Activated T-cell treated with anti-CD3 and anti-CD28 coated beads for 48 hours (primary cell): ENCODE results near the gene CLMN.
"Not testable (repeated sequence)": the region's sequence is repeated elsewhere in the genome, so short reads cannot be mapped to it uniquely, and the experiment has no call there.

Experiments used
- DNase-seq: peaks from one replicate; pipeline ENCODE4 v3.0.0-alpha.2; 2020; ENCODE audit warnings: low read depth

Gene CLMN

DNA sequence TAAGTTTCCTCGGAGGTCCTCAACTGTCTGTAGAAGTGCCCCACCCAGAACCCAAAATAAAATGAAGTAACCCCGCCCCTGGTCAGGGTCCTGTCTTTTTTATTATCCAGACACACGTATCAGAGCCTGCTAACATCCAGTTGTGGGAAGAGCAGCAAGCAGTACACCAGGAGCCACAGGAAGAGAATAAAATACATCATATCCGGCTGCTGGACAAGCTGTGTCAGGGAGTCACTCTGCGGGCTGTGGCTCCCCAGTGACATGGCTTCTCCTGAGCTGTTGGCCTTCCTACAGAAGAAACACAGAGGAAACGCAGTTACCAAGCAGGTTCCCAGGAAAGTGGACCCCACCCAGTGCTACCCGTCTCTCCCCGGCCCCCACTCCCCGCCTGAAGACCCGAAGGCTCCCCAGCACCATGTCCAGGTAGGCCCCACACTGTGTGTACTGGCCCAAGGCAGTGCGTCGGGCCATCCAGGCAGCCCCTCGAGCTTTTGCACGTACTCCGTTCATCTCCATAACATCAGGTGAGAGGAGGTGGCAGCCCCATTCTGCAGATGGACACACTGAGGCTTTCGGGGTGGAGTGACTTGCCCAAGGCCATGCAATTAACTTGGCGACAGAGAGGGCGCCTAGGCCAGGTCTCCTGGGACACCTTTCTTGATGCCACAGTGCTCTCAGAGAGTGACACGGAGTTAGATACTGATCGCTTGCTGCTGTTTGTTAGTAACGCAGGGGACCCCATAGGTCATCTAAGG is 128.1 kb downstream of the CLMN start:
- no peak for DNase-seq

DNA sequence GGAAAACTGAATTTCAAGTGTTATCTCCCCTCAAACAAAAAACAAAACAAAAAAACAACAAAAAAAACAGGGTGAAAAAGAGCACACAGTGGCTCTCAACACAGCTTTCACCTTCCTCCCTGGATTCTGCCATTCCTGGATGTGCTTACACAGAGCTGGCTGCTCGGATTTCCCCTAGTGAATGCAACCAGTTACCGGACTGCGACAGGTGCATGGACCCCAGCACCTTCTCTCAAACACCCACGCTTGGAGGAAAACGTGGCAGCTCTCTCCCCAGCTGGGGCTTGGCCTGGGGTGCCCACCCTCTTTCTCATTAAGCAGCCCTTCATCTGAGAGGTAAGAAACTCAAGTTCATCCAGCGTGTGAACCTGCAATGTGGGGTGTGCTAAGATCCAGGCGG is 128.9 kb downstream of the CLMN start:
- no peak for DNase-seq

DNA sequence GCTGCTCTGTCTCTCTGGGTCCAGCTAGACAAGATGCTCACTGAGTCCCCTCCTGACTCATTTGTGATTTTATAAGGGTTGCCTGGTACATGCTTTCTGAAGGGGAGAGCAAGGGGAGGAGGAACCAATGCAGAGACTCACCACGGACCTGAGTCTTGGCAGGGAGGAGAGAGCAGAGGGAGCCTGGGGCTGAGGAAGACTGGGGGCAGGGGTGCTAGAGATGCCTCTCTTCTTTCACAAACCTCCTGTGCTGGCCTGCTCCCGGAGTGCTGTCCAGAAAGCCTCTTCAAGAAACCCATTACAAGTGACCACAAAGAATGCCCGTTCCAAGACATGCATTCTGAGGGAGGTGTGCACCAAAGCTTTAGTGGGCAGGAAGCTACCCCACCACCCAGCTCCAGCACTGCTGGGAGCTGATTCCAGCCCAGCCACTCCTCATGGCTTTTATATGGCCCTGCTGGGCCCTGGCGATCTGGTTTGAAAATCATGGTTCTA is 129.3 kb downstream of the CLMN start:
- no peak for DNase-seq

DNA sequence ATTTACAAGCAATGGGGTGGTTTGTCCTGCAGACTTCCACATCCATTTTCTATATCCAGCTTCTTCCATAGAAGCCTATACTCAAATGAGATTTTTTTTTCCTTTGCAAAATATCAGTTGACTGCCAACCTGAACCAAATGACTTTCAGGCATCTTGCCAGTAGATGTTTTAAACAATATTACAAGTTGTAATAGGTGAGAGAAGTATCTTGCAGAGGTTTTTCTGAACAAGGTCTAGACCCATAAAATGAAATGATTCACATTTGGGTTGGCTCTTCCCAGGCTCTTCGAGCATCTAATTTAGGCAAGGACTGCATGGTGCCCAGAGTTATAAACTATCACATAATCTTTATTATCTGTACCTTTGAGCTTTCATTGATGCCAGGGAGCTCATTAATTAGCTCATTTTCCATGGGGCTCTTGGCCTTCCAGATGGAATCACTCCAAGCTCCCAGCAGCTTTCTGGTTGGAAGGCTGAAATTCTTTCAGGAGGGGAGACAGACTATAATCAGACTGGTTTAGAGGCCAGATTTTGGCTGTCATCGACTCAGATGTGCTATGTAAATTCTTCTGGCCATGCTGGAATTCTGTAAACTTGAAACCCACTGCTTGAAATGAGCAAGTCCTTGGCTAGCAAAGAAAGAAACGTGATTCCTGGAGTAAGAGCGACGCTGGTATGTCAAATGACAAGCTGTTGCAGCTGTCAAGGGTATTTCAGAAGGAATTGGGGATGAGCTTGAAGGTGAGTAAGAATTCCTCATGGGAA is 130.2 kb downstream of the CLMN start:
- no peak for DNase-seq

DNA sequence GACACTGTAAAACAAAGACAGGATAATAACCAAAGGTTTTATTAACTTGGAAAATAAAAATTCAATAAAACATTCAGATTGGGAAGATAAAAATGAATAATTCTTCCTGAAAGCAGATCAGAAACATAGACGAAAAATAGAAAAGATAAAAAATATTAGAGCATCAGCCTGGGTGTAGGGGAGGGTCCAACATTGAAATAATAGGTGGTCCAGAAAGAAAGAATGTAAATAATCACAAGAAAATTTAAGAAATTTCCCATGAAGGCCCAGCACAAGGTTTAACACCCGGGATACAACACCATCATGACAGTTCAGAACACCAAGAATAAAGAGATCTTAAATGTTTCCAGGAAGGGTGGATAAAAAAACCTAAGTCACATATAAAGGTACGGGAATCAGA is 131.3 kb downstream of the CLMN start:
- no peak for DNase-seq

DNA sequence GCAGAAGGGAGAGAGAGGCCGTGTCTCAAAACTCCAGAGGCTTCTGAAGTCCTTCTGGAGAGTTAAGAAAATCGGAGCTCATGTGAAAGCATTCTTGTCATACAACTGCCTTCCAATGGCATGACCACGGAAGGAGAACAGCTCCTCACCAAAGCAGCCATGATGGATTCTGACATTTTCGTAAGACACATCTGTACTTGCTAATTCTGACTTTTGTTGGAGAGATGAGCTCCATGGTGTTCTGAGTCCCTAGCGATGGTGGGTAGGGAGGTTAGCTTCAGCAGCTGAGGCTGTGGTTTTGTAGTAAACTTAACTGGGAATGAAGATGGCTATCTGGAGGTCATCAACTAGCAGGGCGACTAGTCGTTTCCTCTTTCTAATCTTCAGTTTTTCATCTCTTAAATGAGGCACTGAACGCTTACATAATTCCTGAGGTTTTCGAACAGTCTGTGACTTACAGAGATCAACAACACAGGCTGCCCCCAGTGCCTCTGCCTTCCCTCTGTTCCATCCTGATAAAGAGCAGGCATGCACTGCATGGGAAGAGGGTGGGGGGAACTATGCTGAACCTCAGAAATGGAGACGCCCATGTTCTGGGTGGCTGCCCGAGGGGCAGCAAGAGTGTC is 133.8 kb downstream of the CLMN start:
- DNase-seq, result no peak

DNA sequence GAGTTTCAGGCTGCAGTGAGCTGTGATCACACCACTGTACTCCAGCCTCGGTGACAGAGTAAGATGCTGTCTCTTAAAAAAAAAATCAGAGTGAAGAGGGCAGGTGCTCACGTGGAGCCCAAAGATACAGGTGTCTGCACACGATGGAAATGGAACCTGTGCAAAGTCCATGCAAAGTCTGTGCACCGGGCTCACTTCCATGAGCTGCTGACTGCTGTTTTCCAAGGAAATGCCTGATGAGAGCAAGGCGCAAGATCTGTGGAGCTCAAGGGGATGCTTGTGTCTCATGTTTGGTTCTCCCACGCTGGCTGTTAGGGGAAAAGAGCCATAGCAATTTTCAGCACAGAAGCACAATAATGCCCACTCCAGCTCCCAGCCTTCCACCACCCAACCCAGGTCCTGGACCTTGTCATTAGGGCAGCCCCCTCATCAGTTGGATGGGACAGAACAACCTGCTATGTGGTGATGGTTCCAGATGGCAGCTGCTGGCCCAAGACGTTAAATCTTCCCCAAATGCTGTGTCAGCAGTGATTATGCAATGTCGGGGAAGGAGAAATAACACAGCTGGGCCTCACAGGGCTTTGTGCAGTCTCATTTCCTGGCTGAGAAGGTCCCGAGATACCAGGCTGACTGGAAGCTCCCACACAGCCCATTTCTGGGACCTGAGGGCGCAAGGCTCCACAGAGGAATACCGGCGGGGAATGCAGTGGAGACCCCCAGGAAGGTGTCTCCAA is 134.5 kb downstream of the CLMN start:
- no peak for DNase-seq

DNA sequence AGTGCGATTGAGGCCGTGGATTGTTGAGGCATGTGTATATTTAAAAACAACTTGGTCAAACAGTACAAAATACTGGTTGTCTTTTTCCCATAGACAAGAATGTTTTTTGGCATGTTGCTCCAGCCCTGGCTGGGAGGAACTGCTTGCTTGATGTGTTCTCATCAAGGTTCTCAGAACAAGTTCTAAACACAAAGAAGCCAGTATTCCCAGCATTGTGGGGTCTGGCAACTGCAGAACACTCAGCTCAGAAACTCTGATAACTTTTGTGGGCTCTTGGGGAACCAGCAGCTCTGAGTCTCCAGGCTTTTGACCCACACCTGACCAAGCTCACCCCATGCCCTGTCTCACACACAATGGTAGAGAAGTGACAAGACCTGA is 135.3 kb downstream of the CLMN start:
- no peak for DNase-seq

DNA sequence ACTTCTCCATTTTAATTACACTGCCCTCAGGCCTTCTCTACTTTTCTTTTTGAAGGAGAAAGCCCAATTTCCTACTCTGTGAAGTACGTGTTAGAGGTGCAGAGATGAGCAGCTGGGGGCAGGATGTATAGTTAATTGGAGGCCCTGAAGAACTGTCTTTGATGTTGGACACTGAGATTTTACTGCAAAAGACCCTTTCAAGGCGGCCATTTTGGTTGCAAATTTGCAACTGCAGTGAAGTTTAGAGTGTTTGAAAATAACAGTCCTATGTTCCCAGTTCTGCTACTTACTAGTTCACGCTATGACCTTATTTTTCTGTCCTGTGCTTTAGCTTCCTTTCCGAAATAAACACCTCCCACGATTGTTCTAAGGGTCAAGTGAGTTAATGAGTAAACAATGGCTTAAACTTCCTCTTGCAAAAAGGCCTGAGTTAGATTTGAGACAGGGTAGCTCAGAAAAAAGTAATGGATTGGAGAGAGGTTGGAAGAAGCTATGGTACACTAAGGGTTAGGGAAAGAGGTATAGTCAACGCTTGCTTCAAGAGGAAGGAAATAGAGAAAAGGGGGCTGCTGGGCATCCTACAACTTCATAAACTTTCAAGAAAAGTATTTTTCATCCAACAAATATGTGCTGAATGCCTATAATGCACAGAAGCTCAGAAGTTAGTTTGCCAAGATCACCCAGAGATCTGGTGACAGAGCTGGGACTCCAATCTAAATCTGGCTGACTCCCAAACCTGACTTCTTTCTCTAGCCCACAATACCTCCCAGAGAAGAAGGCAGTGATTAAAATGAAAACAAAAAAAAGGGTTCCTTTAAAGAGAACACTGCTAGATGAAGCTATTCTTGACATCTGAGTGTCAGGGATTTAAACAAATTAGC is 135.9 kb downstream of the CLMN start:
- DNase-seq, result no peak

DNA sequence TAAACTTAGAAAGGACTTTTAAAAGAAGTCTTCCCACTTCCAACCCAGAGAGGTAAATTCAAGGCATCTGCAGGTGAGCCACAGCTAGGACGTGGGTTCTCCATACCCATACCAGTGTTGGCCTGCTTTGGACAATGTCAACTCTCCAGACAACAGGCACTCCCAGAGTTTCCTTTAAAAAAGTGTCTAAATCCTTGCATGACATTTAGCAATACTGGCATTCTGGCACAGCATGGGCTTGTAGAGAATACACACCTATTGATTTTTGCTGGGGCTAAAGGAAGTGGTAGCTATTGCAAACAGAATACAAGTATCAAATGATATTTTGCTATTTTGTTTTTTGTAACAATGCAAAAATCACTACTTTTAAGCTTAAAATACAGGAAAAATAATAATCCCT is 136.6 kb downstream of the CLMN start:
- DNase-seq, result no peak

DNA sequence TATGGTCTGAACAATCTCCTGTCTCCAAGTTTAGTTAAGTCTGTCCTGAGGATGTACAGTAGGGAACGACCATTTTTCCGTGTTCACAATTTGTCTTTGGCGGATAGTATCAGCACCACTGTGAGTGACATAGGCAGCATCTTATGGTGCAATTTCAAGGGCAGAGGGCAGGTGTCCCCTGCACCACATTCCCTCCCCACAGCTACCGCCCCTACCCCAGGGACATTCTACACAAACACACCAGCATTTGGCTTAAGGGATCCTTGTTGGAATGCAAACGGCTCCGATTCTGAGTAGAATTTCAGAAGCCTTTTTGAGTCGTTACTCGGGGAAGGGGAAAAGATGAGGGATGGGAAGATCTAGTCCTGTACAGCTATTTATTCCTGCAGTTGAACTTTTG is 137.3 kb downstream of the CLMN start:
- no peak for DNase-seq

DNA sequence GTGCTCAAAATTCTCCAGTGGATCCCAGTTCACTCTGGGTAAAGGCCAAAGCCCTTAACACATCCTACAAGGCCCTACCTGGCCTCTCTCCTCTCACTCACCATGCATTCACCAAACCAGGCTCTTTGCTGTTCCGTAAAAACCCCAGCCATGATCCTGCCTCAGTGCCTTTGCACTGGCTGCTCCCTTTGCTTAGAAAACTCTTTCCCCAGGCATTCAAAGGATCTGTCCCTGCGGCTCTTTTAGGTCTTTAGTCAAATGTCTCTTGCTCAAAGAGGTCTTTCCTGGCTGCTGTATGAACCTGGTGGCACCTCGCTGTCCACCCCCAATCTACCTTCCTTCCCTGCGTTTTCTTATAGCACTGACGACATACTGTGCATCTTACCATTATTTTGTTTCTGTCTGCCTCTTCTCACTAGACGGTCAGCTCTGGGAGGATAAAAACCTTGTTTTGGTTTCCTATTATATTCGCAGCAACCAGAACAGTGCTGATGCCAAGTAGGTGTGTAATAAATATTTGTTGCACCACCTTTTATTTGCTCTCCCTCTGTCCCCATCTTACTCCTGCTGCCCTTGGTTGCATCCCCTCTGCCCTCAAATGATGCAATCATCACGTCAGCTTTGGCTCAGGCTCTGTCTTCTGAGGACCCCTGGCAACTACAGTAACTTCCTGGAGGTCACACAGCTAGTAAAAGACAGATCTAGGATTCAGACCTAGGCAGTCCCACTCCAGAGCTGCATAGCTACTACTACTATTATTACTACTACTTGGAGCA is 138.6 kb downstream of the CLMN start:
- no peak for DNase-seq

DNA sequence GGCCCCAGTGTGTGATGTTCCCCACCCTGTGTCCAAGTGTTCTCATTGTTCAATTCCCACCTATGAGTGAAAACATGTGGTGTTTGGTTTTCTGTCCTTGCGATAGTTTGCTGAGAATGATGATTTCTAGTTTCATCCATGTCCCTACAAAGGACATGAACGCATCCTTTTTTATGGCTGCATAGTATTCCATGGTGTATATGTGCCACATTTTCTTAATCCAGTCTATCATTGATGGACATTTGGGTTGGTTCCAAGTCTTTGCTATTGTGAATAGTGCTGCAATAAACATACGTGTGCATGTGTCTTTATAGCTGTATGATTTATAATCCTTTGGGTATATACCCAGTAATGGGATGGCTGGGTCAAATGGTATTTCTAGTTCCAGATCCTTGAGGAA is 144.0 kb downstream of the CLMN start:
- DNase-seq, result not testable (repeated sequence)

DNA sequence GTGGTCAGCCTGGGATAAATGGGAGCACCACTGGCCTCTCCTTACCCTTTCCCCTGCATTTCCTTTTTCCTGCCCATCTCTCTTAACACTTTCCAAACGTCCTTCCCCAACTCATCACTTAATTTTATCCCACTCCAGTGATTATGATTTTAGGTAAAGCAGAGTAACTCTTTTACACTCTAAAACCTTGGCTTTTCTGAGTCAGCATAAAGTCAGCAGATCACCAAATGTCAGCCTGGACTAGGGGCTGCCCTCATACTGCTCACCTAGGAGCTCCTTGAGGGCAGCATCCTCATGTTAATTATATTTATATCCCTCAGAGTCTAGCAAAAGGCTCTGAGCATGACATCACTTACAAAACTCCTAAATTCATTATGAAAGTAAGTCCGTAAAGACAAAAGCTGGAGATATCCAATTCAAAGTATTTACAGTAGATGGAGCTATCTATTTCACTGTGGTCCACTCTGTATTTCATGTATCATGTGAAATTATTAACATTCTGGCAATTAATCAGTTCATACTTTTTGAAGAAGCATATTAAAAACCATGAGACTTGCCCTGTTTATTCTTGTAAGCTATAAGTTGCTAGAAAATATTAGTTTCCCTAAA is 145.4 kb downstream of the CLMN start:
- DNase-seq, result no peak

DNA sequence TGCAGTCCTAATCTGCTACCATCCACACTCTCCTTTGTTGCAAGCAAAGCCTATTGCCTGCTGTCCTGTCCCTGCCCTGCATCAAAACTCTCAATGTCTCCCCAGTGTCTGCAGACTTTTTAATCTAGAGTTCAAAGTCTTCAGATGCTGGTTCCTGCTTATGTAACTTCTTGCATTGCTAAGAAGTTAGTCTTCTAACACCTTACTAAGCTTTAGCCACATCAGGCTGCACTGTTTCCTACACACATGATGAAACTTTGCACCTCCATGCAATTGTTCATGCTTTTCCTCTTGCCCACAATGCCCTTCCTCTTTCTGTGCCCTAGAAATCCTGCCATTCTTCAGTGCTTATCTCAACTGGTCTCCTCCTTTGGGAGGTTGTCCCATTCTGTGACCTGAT is 146.2 kb downstream of the CLMN start:
- DNase-seq, result no peak

DNA sequence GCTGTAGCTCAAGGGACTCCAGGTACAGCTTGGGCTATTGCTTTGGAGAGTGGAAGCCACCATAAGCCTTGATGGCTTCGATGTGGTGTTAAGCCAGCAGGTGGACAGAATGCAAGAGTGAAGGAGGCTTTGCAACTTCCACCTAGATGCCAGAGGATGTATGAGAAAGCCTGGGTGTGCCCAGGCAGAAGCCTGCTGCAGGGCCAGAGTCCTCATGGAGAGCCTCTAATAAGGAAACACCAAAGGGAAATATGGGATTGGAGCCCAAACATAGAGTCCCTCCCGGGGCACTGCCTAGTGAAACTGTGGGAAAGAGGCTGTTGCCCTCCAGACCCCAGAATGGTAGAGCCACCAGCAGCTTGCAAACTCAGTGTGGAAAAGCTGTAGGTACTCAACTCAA is 152.5 kb downstream of the CLMN start:
- DNase-seq, result no peak

DNA sequence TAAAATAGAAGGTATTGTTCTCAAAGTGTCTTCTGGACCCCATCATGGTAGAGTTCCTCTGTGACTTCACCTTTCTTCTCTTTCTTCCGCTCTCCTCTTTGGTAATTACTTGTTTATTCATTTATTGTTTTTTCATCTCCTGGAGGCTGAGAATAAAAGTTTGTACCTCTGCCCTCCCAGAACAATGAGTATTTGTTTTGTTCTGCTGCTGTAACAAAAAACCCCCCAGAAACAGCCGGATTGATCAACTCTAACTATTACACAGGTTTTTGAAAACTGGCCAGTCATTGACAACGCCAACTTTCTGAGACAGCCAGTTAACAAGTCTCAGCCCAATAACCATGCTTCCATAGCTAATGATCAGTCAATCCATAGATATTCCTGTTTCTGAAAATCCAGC is 154.2 kb downstream of the CLMN start:
- DNase-seq, result no peak

DNA sequence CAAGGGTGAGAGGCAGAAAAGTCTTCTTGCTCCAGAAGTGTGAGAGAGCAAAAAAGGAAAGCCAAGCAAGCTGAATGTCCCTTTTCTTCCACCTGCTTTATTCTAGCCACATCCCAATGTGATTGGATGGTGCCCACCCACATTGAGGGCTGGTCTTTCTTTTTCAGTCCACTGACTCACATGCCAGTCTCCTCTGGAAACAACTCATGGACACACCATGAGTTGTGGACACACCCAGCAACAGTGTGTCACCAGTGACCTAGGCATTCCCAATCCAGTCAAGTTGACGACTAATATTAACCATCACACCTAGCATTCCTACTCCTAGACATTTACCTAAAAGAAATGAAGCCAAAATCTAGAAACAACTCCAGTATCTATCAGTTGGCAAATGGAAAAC is 155.2 kb downstream of the CLMN start:
- DNase-seq, result no peak

DNA sequence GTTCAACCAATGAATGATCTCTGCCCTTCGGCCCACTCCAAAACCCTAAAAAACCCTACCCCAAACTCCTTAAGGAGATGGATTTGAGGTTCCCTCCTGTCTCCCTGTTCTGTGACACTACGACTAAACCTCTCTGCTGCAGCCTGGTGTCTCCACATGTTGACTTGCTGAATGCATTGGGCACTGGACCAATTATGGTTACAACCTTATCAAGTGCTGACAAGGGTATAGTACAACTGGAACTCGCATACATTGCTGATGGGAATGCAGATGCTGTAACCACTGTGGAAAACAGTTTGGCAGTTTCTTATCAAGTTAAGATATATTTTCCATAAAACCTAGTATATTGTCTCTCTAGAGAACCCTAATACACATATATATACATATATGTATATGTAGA is 156.0 kb downstream of the CLMN start:
- DNase-seq, result no peak

DNA sequence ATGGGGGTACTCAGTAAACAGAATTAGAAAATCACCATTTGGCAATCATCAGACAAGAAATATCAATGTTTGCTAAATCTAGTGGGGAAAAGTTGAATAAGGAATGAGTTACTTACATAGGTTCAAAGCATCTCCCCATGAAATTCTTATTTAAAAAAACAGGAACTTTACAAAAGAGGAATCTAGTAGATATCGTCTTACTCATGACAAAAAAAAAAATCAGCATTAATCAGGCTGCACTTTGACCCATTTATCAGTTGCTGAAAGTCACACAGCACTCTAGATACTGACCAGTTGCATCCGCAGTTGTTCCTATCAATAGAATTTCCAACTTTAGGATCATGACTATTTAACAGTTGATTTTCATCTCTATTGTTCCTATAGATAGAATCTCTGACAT is 156.6 kb downstream of the CLMN start:
- DNase-seq, result no peak
